Right atrium auricular region (tissue), 2 donors: ENCODE results near the gene DNAJC27. TPM values are rescaled to one million over a fixed set of nuclear protein-coding genes. Genes with fewer than 3 reads are reported as not detected.

ENCODE experiments used
- DNase-seq: peaks from one replicate; pipeline ENCODE4 v3.0.0-alpha.2; 2019; ENCODE audit warnings: low spot score
- H3K27ac ChIP-seq, 2 donors: fragments of 200-600 bp; sonication (generic); 1 replicate in 1 of 2; 2 replicates in 1 of 2; pipeline ENCODE4 v1.5.1; 2016 to 2019
- H3K27me3 ChIP-seq, 2 donors: fragments of 200-600 bp; sonication (generic); one replicate each; pipeline versions ENCODE4 v1.5.1 to v1.6.0; 2017 to 2019
- H3K36me3 ChIP-seq: fragments of 200-600 bp; sonication (generic); one replicate; pipeline ENCODE4 v1.5.1; 2016
- H3K4me1 ChIP-seq, 2 donors: fragments of 200-600 bp; sonication (generic); one replicate each; pipeline versions ENCODE4 v1.5.1 to v1.6.0; 2017 to 2019
- H3K4me3 ChIP-seq, 2 donors: fragments of 200-600 bp; sonication (generic); 1 replicate in 1 of 2; 2 replicates in 1 of 2; pipeline ENCODE4 v1.5.1; 2017 to 2019; ENCODE audit warnings: mild to moderate bottlenecking in 1 of 2, moderate library complexity in 1 of 2
- H3K9me3 ChIP-seq, 2 donors: fragments of 200-600 bp; sonication (generic); one replicate each; pipeline ENCODE4 v1.5.1; 2019
- total RNA-seq, 2 donors: library from RNA; depleted of rRNA; stranded (reverse); fragments of >200 nt; gene quantifications; one replicate each; pipeline ENCODE4 v1.1.0, GENCODE V29; 2016
- TF ChIP-seq, protein P1 (sequence below), 2 donors: fragments of 200-600 bp; sonication (generic); IDR thresholded peaks; one replicate each; pipeline ENCODE4 v1.5.1; 2019; ENCODE audit warnings: antibody characterized with exemption in 2 of 2

The DNAJC27 gene
- total RNA-seq, 2 donors from 2014 or later: 7.3 to 7.5 TPM

DNA sequence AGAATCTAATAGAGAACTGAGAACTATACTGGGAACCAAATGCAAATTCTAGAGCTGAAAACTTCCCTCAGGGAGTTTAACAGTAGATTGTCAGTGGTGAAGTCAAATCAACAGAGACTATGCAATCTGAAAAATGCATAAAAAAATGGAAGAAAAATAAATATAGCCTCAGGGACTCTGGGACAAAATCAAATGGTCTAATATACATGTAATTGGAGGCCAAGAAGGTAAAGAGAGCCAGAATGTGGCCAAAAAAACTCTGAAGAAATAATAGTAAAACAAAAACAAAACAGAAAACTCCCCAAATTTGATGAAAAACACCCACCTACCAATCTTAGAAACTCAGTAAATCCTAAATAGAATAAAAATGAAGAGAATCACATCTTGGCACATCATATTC, 16.5 kb downstream of the DNAJC27 start:
- DNase-seq: no peak
- H3K4me1 ChIP-seq: no peaks in the 10 kb centered on the region
- H3K9me3 ChIP-seq: peaks cover 0 to 11% of the 10 kb centered on the region in 2 donors
- no peaks in the 10 kb centered on the region for H3K27me3 ChIP-seq
- H3K4me3 ChIP-seq: no peak overlapping the region
- no peak overlapping the region for H3K27ac ChIP-seq
- TF ChIP-seq, protein P1, sequence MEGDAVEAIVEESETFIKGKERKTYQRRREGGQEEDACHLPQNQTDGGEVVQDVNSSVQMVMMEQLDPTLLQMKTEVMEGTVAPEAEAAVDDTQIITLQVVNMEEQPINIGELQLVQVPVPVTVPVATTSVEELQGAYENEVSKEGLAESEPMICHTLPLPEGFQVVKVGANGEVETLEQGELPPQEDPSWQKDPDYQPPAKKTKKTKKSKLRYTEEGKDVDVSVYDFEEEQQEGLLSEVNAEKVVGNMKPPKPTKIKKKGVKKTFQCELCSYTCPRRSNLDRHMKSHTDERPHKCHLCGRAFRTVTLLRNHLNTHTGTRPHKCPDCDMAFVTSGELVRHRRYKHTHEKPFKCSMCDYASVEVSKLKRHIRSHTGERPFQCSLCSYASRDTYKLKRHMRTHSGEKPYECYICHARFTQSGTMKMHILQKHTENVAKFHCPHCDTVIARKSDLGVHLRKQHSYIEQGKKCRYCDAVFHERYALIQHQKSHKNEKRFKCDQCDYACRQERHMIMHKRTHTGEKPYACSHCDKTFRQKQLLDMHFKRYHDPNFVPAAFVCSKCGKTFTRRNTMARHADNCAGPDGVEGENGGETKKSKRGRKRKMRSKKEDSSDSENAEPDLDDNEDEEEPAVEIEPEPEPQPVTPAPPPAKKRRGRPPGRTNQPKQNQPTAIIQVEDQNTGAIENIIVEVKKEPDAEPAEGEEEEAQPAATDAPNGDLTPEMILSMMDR (IDR thresholded peaks at IDR 0.05): no peak
- H3K36me3 ChIP-seq: peaks cover 75% of the 10 kb centered on the region

DNA sequence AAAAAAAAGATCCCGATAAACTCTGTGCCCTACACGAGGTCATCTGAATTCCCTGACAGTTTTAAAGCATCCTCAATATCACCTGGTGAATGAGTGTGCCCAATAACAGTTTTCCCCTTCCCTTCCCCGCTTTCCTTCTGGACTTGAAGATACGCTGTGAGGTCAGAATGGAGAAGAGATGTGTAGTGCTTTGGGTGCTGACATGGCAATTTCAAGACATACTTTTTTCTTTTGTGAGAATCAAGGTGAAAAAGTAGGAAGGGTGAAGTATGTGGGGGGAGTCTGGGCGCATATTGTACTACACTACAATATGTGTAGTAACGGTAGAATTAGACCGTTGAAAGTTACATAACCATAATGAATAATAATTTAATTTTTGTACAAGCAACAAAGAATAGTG, 21.7 kb downstream of the DNAJC27 start:
- Histone ChIP-seq H3K36me3 (peaks cover 45% of the 10 kb centered on the region), H3K27me3 (no peaks in the 10 kb centered on the region), H3K4me3 (no peak overlapping the region), H3K9me3 (peaks cover 0 to 4% of the 10 kb centered on the region in 2 donors), H3K4me1 (no peaks in the 10 kb centered on the region), H3K27ac (no peak overlapping the region)
- no peak for DNase-seq
- TF ChIP-seq, protein P1 (IDR thresholded peaks at IDR 0.05): no peak

DNA sequence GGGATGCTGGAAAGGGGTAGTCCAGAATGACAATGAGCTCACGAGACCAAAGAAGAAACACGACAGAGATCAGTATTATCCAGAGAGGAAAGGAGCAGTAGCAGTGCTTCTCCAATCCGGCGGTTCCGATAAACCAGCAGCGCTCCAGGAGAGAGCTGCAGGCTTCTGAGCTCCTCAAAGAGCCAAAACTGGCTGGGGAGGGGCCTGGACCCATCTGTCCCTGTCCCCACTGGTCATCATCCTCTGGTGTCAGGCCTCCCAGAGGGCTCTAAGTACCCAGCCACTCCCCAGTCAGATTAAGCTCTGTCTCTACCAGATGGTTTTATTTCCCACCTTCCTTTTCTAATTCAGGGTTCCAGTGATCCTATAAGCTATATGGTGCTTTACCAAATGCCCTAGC, 23.2 kb downstream of the DNAJC27 start:
- no peak for DNase-seq
- Histone ChIP-seq H3K9me3 (no peaks in the 10 kb centered on the region), H3K4me1 (no peaks in the 10 kb centered on the region), H3K27me3 (no peaks in the 10 kb centered on the region), H3K27ac (no peak overlapping the region), H3K4me3 (no peak overlapping the region), H3K36me3 (peaks cover 33% of the 10 kb centered on the region)
- TF ChIP-seq, protein P1 (IDR thresholded peaks at IDR 0.05): no peak

DNA sequence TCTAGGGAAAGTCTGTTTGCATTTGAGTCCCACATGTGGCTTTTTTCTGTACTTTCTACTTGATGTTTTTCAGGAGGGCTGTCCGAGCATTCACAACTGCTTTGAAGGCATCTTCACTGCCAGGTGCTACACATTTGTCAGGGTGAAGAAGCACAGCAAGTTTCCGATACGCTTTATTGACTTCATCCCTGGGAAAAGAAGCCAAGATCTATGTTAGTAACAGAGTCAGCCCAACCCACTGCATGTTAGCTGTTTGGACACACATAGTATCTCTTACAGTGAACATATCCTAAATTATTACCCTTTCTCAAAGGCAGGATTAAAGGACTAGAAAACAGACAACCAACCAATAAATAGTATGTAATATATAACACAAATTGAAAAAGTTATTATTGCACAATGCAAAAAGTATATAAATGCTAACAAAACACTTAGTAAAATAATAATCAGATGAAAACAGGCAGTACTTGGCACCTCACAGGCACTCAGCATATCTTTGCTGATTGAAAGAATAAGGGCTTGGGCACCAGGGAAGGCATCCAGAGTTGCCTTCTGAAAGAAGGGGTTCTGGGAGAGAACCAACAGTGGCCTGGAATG, 24.1 kb downstream of the DNAJC27 start:
- no peaks in the 10 kb centered on the region for H3K4me1 ChIP-seq
- H3K36me3 ChIP-seq: peaks cover 31% of the 10 kb centered on the region
- H3K9me3 ChIP-seq: no peaks in the 10 kb centered on the region
- H3K4me3 ChIP-seq: no peak overlapping the region
- TF ChIP-seq, protein P1 (IDR thresholded peaks at IDR 0.05): no peak
- no peak for DNase-seq
- H3K27ac ChIP-seq: no peak overlapping the region
- H3K27me3 ChIP-seq: no peaks in the 10 kb centered on the region

DNA sequence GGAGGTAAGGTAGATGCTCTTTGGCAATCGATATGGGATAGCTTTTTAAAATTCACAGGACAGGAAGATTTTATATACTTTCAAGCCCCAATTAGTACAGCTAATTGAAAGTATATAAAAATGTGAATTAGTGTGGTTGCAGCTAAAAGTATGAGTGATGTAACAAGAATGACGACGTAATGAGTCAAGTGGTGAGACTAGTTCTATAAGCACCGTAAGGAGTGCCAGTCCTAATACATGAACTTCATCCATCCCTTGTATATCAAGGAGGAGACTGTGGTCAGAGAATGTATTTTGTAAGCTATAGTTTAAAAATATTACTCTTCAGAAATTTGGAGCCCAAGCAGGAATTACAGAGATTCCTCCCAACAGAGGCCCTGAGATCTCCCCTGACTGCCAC, 25.8 kb downstream of the DNAJC27 start:
- peaks cover 20% of the 10 kb centered on the region for H3K36me3 ChIP-seq
- no peak overlapping the region for H3K4me3 ChIP-seq
- TF ChIP-seq, protein P1 (IDR thresholded peaks at IDR 0.05): no peak
- no peak for DNase-seq
- no peak overlapping the region for H3K27ac ChIP-seq
- H3K4me1 ChIP-seq: no peaks in the 10 kb centered on the region
- no peaks in the 10 kb centered on the region for H3K27me3 ChIP-seq
- H3K9me3 ChIP-seq: no peaks in the 10 kb centered on the region

DNA sequence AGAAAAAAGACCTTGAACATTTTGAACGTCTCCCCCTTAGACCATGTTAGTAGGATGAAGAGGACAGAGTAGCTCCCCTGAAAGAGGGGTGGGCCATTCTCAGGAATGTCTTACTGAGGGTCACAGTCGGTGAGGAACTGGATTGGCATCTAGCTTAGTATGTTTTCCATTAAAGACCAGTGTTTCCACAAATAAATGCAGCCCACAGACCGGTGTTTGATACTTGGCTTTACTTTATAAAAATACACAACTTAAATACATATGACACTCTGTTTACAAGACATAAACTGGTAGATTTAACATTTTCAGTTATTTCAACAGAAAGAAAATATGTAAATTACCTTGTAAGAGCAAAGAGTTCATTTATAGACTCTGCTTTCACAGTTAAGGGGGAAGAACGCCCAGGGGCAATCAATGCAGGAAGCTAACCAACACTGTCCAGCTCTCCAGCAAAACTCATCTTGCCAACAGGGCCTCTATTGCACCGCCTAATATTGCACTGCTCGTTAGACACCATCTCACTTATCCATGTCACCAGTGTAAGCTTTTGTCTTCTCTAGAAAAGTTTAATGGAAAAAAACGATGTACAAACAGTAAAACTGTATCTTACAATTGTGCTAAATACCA, 28.2 kb downstream of the DNAJC27 start:
- Histone ChIP-seq H3K36me3 (peaks cover 19% of the 10 kb centered on the region), H3K9me3 (no peaks in the 10 kb centered on the region), H3K4me3 (no peak overlapping the region), H3K27ac (no peak overlapping the region), H3K4me1 (no peaks in the 10 kb centered on the region), H3K27me3 (no peaks in the 10 kb centered on the region)
- no peak for DNase-seq
- TF ChIP-seq, protein P1 (IDR thresholded peaks at IDR 0.05): no peak
